ENCODE results near the gene MRPL12.

MRPL12 gene

GRCh38 chr17:81741594-81742452 is 38.7 kb downstream of the MRPL12 start:
- DNase-seq: no peak

Data from midbrain (tissue), 1 donor.